ENCODE measurements around the gene PGBD5.

GRCh38 chr1:230370109-230370508 is 56.0 kb downstream of the PGBD5 start:
- no peak for TF ChIP-seq TCF12 (IDR thresholded peaks at IDR 0.05)
- no peak for TF ChIP-seq RAD21 (IDR thresholded peaks at IDR 0.05; ENCODE audit: low read length)
- no peak for TF ChIP-seq JUND (IDR thresholded peaks at IDR 0.05)
- TF ChIP-seq POLR2AphosphoS5 (IDR thresholded peaks at IDR 0.05; ENCODE audit: low read depth, low read length) = no peak
- no peak for TF ChIP-seq CTCF (IDR thresholded peaks at IDR 0.05)

Data from SK-N-SH (cell line).